HEK293 (cell line): Measurements from ENCODE around the gene GLRA1.

Experiments
- MEIS1 ChIP-seq: sonication (generic); formaldehyde crosslinking; IDR thresholded peaks from 2 replicates; pipeline ENCODE4 v1.8.1; 2022; ENCODE audit warnings: missing genetic modification reagents, mild to moderate bottlenecking, borderline replicate concordance
- ZBTB8A ChIP-seq: fragments of 450-650 bp; formaldehyde crosslinking; IDR thresholded peaks from 2 replicates; pipeline ENCODE4 v1.5.1; 2016; ENCODE audit warnings: missing biosample characterization, missing genetic modification characterization
- ZNF341 ChIP-seq: fragments of 450-650 bp; formaldehyde crosslinking; IDR thresholded peaks from 2 replicates; pipeline ENCODE4; 2016; ENCODE audit warnings: low read depth, missing biosample characterization, missing genetic modification characterization
- ZNF660 ChIP-seq: fragments of 450-650 bp; IDR thresholded peaks from 2 replicates; pipeline ENCODE4 v1.5.1; 2018; ENCODE audit warnings: missing biosample characterization, mild to moderate bottlenecking, missing genetic modification characterization
- ZNF768 ChIP-seq: fragments of 450-650 bp; formaldehyde crosslinking; IDR thresholded peaks from 2 replicates; pipeline ENCODE4 v1.5.1; 2018; ENCODE audit warnings: missing biosample characterization, mild to moderate bottlenecking, missing genetic modification characterization
- TF ChIP-seq, protein P1 (sequence below): fragments of 450-650 bp; formaldehyde crosslinking; IDR thresholded peaks from 2 replicates; pipeline ENCODE4 v1.5.1; 2016; ENCODE audit warnings: missing biosample characterization, missing genetic modification characterization
- TF ChIP-seq, protein P2 (sequence below): fragments of 450-650 bp; formaldehyde crosslinking; IDR thresholded peaks from 2 replicates; pipeline ENCODE4 v1.5.1; 2016; ENCODE audit warnings: missing biosample characterization, missing genetic modification characterization
- TF ChIP-seq, protein P3 (sequence below): fragments of 450-650 bp; IDR thresholded peaks from 2 replicates; pipeline ENCODE4 v1.5.1; 2018; ENCODE audit warnings: missing biosample characterization, mild to moderate bottlenecking, missing genetic modification characterization
- TF ChIP-seq, protein P4 (sequence below): fragments of 450-650 bp; formaldehyde crosslinking; IDR thresholded peaks from 2 replicates; pipeline ENCODE4 v1.5.1; 2016; ENCODE audit warnings: missing biosample characterization, missing genetic modification characterization

DNA sequence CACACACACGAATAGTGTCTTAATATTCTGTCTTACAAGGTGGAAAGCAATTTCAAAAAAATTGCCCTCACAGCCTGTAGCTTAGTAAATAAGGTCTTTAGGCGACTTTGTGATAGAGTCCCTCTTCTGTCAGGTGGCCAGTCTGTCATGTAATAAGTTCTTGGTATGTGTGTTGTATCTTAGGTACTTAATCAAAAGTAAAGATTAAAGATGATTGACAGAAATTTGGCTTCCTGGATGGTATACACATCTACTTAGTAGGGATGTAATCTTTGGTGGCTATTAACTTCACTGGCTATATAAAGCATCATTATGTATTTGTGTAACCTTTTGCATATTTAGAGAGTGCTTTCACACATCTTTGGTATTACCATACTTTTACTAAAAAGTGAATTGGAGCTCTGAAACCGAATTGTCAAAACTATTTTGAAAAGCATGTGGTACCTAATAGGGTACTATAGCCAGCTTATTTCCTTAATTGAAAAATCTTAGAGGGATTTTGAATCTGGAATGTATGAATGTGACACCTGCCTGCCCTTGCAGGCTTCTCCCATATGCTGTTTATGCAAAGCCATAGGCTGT, 149.5 kb downstream of the GLRA1 start:
- TF ChIP-seq MEIS1 (CRISPR knock-in tag) (no peak), ZNF660 (tag by site-specific recombination) (no peak), ZNF341 (tag by site-specific recombination) (no peak), ZNF768 (no peak), ZBTB8A (tag by site-specific recombination) (no peak)
- TF ChIP-seq, protein P1, sequence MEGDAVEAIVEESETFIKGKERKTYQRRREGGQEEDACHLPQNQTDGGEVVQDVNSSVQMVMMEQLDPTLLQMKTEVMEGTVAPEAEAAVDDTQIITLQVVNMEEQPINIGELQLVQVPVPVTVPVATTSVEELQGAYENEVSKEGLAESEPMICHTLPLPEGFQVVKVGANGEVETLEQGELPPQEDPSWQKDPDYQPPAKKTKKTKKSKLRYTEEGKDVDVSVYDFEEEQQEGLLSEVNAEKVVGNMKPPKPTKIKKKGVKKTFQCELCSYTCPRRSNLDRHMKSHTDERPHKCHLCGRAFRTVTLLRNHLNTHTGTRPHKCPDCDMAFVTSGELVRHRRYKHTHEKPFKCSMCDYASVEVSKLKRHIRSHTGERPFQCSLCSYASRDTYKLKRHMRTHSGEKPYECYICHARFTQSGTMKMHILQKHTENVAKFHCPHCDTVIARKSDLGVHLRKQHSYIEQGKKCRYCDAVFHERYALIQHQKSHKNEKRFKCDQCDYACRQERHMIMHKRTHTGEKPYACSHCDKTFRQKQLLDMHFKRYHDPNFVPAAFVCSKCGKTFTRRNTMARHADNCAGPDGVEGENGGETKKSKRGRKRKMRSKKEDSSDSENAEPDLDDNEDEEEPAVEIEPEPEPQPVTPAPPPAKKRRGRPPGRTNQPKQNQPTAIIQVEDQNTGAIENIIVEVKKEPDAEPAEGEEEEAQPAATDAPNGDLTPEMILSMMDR (tag by site-specific recombination) = no peak
- TF ChIP-seq, protein P2, sequence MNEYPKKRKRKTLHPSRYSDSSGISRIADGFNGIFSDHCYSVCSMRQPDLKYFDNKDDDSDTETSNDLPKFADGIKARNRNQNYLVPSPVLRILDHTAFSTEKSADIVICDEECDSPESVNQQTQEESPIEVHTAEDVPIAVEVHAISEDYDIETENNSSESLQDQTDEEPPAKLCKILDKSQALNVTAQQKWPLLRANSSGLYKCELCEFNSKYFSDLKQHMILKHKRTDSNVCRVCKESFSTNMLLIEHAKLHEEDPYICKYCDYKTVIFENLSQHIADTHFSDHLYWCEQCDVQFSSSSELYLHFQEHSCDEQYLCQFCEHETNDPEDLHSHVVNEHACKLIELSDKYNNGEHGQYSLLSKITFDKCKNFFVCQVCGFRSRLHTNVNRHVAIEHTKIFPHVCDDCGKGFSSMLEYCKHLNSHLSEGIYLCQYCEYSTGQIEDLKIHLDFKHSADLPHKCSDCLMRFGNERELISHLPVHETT (tag by site-specific recombination) = no peak
- TF ChIP-seq, protein P3, sequence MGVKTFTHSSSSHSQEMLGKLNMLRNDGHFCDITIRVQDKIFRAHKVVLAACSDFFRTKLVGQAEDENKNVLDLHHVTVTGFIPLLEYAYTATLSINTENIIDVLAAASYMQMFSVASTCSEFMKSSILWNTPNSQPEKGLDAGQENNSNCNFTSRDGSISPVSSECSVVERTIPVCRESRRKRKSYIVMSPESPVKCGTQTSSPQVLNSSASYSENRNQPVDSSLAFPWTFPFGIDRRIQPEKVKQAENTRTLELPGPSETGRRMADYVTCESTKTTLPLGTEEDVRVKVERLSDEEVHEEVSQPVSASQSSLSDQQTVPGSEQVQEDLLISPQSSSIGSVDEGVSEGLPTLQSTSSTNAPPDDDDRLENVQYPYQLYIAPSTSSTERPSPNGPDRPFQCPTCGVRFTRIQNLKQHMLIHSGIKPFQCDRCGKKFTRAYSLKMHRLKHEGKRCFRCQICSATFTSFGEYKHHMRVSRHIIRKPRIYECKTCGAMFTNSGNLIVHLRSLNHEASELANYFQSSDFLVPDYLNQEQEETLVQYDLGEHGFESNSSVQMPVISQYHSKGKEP (tag by site-specific recombination) = no peak
- TF ChIP-seq, protein P4, sequence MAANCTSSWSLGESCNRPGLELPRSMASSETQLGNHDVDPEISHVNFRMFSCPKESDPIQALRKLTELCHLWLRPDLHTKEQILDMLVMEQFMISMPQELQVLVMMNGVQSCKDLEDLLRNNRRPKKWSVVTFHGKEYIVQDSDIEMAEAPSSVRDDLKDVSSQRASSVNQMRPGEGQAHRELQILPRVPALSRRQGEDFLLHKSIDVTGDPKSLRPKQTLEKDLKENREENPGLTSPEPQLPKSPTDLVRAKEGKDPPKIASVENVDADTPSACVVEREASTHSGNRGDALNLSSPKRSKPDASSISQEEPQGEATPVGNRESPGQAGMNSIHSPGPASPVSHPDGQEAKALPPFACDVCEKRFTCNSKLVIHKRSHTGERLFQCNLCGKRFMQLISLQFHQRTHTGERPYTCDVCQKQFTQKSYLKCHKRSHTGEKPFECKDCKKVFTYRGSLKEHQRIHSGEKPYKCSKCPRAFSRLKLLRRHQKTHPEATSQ (tag by site-specific recombination) = no peak
